Choroid plexus epithelial cell (primary cell): ENCODE data around the gene TUBA3D.
A peak's percentile ranks its signal among the peaks of the same experiment; 100 is the strongest.
"Not testable (repeated sequence)": the region's sequence is repeated elsewhere in the genome, so short reads cannot be mapped to it uniquely, and the experiment has no call there.

Experiments used
- DNase-seq: peaks from one replicate; pipeline ENCODE4 v3.0.0-alpha.2; 2010; ENCODE audit warnings: low read depth
- H3K4me3 ChIP-seq: 2 replicates; pipeline ENCODE4 v1.5.1; 2011; ENCODE audit warnings: low read depth, mild to moderate bottlenecking, control low read depth, low read length, moderate library complexity
- CTCF ChIP-seq: conservative IDR thresholded peaks from 2 replicates; pipeline ENCODE4 v1.5.1; 2011; ENCODE audit warnings: low read depth, mild to moderate bottlenecking, control low read depth, inconsistent platforms, low read length, moderate library complexity

Gene TUBA3D

GRCh38 chr2:131516011-131516410, 40.1 kb downstream of the TUBA3D start:
- TF ChIP-seq CTCF: no peak
- no peak overlapping the region for H3K4me3 ChIP-seq
- no peak for DNase-seq

- not testable (repeated sequence) for H3K4me3 ChIP-seq
- peak; percentile 53 for TF ChIP-seq CTCF
- DNase-seq: peak; percentile 40
These were observed 40.7 kb downstream of the TUBA3D start for GRCh38 chr2:131516621-131517020.

- no peak for DNase-seq
- H3K4me3 ChIP-seq: no peak overlapping the region
- TF ChIP-seq CTCF: no peak
These were observed 41.4 kb downstream of the TUBA3D start for GRCh38 chr2:131517106-131517831.

DNA sequence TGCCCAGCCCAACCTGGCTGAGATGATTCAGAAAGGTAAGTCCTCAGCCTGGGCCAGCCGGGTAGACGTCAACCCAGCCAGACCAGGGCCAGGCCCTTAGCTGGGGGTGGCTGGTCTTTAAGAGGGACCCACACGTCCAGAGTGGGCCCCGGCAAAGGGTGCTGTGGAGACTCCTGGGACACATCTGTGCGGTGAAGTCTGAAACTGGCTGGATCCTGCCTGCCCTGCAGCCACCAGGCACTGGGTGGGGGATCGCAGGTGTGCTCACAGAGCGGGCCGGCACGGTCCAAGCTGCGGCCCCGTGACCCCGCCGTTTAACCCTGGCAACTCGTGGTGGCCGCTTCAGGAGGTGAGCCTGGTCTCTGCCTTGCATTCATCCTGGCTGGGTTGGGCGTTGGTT, 41.9 kb downstream of the TUBA3D start:
- H3K4me3 ChIP-seq, DNase-seq: not testable (repeated sequence)

GRCh38 chr2:131518531-131518930, 42.6 kb downstream of the TUBA3D start:
- H3K4me3 ChIP-seq, DNase-seq: not testable (repeated sequence)

- DNase-seq: no peak
- TF ChIP-seq CTCF: no peak
- H3K4me3 ChIP-seq: no peak overlapping the region
These were observed 43.5 kb downstream of the TUBA3D start for GRCh38 chr2:131519466-131519865.

GRCh38 chr2:131519871-131520470, 44.1 kb downstream of the TUBA3D start:
- DNase-seq: not testable (repeated sequence)

DNA sequence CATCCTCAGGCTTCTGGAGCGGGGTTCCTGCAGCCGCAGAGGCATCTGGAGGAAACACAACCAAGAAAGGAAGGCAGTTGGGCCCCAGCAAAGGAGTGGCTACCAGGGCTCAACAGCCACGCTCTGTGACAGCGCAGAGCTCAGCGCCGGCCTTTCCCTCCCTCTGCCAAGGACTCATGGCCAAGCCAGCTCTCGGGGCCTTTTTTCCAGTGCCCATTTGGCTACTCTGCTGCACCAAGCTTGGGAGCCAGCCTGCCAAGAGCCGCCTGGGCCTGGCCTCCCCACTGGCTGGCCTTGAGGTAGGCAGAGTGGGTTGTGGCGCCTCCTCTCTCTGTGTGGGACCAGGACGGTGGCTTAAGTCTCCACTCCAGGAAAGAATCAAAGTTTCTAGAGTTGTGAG, 44.6 kb downstream of the TUBA3D start:
- DNase-seq: no peak
- no peak for TF ChIP-seq CTCF
- no peak overlapping the region for H3K4me3 ChIP-seq

More at GRCh38 chr2:131519871-131520470, 44.1 kb downstream of the TUBA3D start:
- H3K4me3 ChIP-seq: not testable (repeated sequence)

GRCh38 chr2:131521524-131521923, 45.6 kb downstream of the TUBA3D start:
- DNase-seq, H3K4me3 ChIP-seq: not testable (repeated sequence)
